HCT116 (cell line): Measurements from ENCODE around the gene TAGLN3. TPM values are rescaled to one million over a fixed set of nuclear protein-coding genes. Genes with fewer than 3 reads are reported as not detected.

Experiments
- ATAC-seq: fragments of 200-7000 bp; cut with Tn5 transposase; 2 replicates; pipeline ENCODE4 v1.9.1; 2020; ENCODE audit warnings: mild to moderate bottlenecking, moderate library complexity
- BruUV-seq: library from RNA; stranded (reverse); fragments of 400-500 nt; replicated peaks from 2 replicates; lab custom pipeline; 2021; lab: Mats Ljungman, UMichigan
- CTCF ChIA-PET: fragments of 300-600 bp; sonication (Branson Sonifier 250); formaldehyde crosslinking; loops from one replicate; lab custom pipeline; 2021; ENCODE audit warnings: antibody characterized with exemption; lab: Charles Lee
- POLR2A ChIA-PET: fragments of 300-600, 350-600 bp; sonication (Branson Sonifier 250); formaldehyde crosslinking; loops from one replicate; lab custom pipeline; 2021; ENCODE audit warnings: antibody characterized with exemption; lab: Charles Lee
- RAD21 ChIA-PET, 2 experiments: fragments of 300-600 bp; sonication (Branson Sonifier 250); formaldehyde crosslinking; loops; one replicate each; lab custom pipeline; 2023; ENCODE audit warnings: low total read pairs in 2 of 2; ENCODE audit not compliant: uncharacterized antibody in 2 of 2, unreplicated experiment in 2 of 2, low non-redundant PET in 1 of 2; lab: Charles Lee
- DNase-seq: peaks from one replicate; pipeline ENCODE4 v3.0.0-alpha.2; 2010; ENCODE audit warnings: low read depth, low spot score
- H2AFZ ChIP-seq: fragments of 200-600 bp; shearing (Covaris generic), sonication (generic); 2 replicates; pipeline ENCODE4 v1.6.1; 2017; ENCODE audit warnings: low read depth, mixed run types, mixed read lengths, antibody characterized with exemption, low read length; ENCODE audit not compliant: poor library complexity, severe bottlenecking
- H3K27ac ChIP-seq: 2 replicates; pipeline ENCODE4 v1.5.1; 2012; ENCODE audit warnings: low read depth, low read length
- H3K27me3 ChIP-seq: fragments of 200-600 bp; sonication (generic); 2 replicates; pipeline ENCODE4 v1.6.1; 2016; ENCODE audit warnings: mixed run types, low read length, mixed read lengths; ENCODE audit not compliant: insufficient read depth
- H3K36me3 ChIP-seq, 2 experiments: fragments of 200-500 bp in 1 of 2; fragments of 200-600 bp in 1 of 2; sonication (Bioruptor generic) in 1 of 2; sonication (generic) in 1 of 2; 2 replicates each; pipeline versions ENCODE4 v1.5.1 to v1.6.1; 2014 to 2016; ENCODE audit warnings: low read length in 2 of 2, inconsistent platforms in 1 of 2, mixed read lengths in 1 of 2, mixed run types in 1 of 2; ENCODE audit not compliant: insufficient read depth in 2 of 2, control insufficient read depth in 1 of 2
- H3K4me1 ChIP-seq, 2 experiments: fragments of 200-600 bp in 1 of 2; sonication (generic) in 1 of 2; 2 replicates each; pipeline versions ENCODE4 v1.5.1 to v1.6.1; 2012 to 2017; ENCODE audit warnings: low read length in 2 of 2, inconsistent platforms in 1 of 2, mild to moderate bottlenecking in 1 of 2, mixed read lengths in 1 of 2, mixed run types in 1 of 2, moderate library complexity in 1 of 2; ENCODE audit not compliant: insufficient read depth in 2 of 2, control insufficient read depth in 1 of 2
- H3K4me2 ChIP-seq: fragments of 200-600 bp; sonication (generic); 2 replicates; pipeline ENCODE4 v1.6.1; 2017; ENCODE audit warnings: mixed run types, low read length, mixed read lengths
- H3K4me3 ChIP-seq, 2 experiments: fragments of 200-600 bp in 1 of 2; sonication (generic) in 1 of 2; replicated peaks in 1 of 2; 2 replicates each; pipeline ENCODE4 v1.5.1; 2011 to 2016; ENCODE audit warnings: low read length in 2 of 2, control low read depth in 1 of 2, low read depth in 1 of 2, mild to moderate bottlenecking in 1 of 2, mixed read lengths in 1 of 2, mixed run types in 1 of 2
- H3K79me2 ChIP-seq: fragments of 200-600 bp; sonication (generic); 2 replicates; pipeline ENCODE4 v1.6.1; 2017; ENCODE audit warnings: mild to moderate bottlenecking, mixed run types, low read length, moderate library complexity, mixed read lengths; ENCODE audit not compliant: insufficient read depth
- H3K9ac ChIP-seq: fragments of 200-600 bp; sonication (generic); 2 replicates; pipeline ENCODE4 v1.6.1; 2016; ENCODE audit warnings: low read length, mixed read lengths
- H3K9me2 ChIP-seq: fragments of 200-600 bp; sonication (generic), shearing (Covaris generic); 2 replicates; pipeline ENCODE4 v1.6.1; 2017; ENCODE audit warnings: mixed run types, mild to moderate bottlenecking, moderate library complexity; ENCODE audit not compliant: insufficient read depth
- H3K9me3 ChIP-seq, 2 experiments: fragments of 200-500 bp in 1 of 2; fragments of 200-600 bp in 1 of 2; sonication (Bioruptor generic) in 1 of 2; sonication (generic) in 1 of 2; 2 replicates each; pipeline ENCODE4 v1.6.1; 2014 to 2017; ENCODE audit warnings: low read length in 2 of 2, mixed read lengths in 2 of 2, inconsistent platforms in 1 of 2, low read depth in 1 of 2, mild to moderate bottlenecking in 1 of 2, mixed run types in 1 of 2, moderate library complexity in 1 of 2; ENCODE audit not compliant: control insufficient read depth in 1 of 2, insufficient read depth in 1 of 2
- H4K20me1 ChIP-seq: fragments of 200-600 bp; sonication (generic), shearing (Covaris generic); 2 replicates; pipeline ENCODE4 v1.6.1; 2017; ENCODE audit warnings: mixed run types, mild to moderate bottlenecking, moderate library complexity; ENCODE audit not compliant: insufficient read depth
- CEBPB ChIP-seq: IDR thresholded peaks from 2 replicates; pipeline ENCODE4 v1.6.1; 2012; ENCODE audit warnings: low read depth
- ELF1 ChIP-seq: IDR thresholded peaks from 2 replicates; pipeline ENCODE4 v1.6.1; 2012; ENCODE audit warnings: low read depth, borderline replicate concordance
- POLR2A ChIP-seq: IDR thresholded peaks from 2 replicates; pipeline ENCODE4 v1.7.0; 2011; ENCODE audit warnings: borderline replicate concordance; ENCODE audit not compliant: insufficient read depth, insufficient read length; ENCODE audit errors: extremely low read depth
- POLR2AphosphoS5 ChIP-seq: IDR thresholded peaks from 2 replicates; pipeline ENCODE4 v1.6.1; 2011; ENCODE audit warnings: mild to moderate bottlenecking, low read depth, low read length, moderate library complexity
- RAD21 ChIP-seq: IDR thresholded peaks from 2 replicates; pipeline ENCODE4 v1.6.1; 2012; ENCODE audit warnings: low read depth, mild to moderate bottlenecking
- SIN3A ChIP-seq: IDR thresholded peaks from 2 replicates; pipeline ENCODE4 v1.6.1; 2012; ENCODE audit warnings: low read depth
- SP1 ChIP-seq: IDR thresholded peaks from 2 replicates; pipeline ENCODE4 v1.6.1; 2012; ENCODE audit warnings: low read depth
- YY1 ChIP-seq: IDR thresholded peaks from 2 replicates; pipeline ENCODE4 v1.6.1; 2011; ENCODE audit warnings: low read length, low read depth, moderate library complexity, mild to moderate bottlenecking; ENCODE audit not compliant: insufficient replicate concordance; ENCODE audit errors: extremely low read depth
- intact Hi-C: fragments of 100-400 bp; cut with micrococcal nuclease; formaldehyde crosslinking; loops from 2 replicates; pipeline ENCODE4 v1.10.0; 2022
- total RNA-seq: library from RNA; stranded (reverse); gene quantifications from one replicate; pipeline ENCODE4 v1.2.1, GENCODE V29; 2021; ENCODE audit not compliant: unreplicated experiment
- TF ChIP-seq, protein P1 (sequence below), 3 experiments: fragments of 200-600 bp in 1 of 3; sonication (generic) in 1 of 3; IDR thresholded peaks in 2 of 3; conservative IDR thresholded peaks in 1 of 3; 2 replicates each; pipeline ENCODE4 v1.5.1; 2012 to 2017; ENCODE audit warnings: low read depth in 2 of 3, low read length in 2 of 3, antibody characterized with exemption in 1 of 3, borderline replicate concordance in 1 of 3, control low read depth in 1 of 3, mild to moderate bottlenecking in 1 of 3, mixed read lengths in 1 of 3, mixed run types in 1 of 3, moderate library complexity in 1 of 3; ENCODE audit not compliant: insufficient read depth in 1 of 3

TAGLN3 gene
- total RNA-seq, 1 experiment from 2014 or later: 0.64 TPM

- TF ChIP-seq POLR2AphosphoS5 (no peak), ELF1 (no peak), YY1 (no peak), CEBPB (no peak), SIN3A (no peak), POLR2A (no peak), SP1 (no peak), RAD21 (no peak)
- TF ChIP-seq, protein P1, sequence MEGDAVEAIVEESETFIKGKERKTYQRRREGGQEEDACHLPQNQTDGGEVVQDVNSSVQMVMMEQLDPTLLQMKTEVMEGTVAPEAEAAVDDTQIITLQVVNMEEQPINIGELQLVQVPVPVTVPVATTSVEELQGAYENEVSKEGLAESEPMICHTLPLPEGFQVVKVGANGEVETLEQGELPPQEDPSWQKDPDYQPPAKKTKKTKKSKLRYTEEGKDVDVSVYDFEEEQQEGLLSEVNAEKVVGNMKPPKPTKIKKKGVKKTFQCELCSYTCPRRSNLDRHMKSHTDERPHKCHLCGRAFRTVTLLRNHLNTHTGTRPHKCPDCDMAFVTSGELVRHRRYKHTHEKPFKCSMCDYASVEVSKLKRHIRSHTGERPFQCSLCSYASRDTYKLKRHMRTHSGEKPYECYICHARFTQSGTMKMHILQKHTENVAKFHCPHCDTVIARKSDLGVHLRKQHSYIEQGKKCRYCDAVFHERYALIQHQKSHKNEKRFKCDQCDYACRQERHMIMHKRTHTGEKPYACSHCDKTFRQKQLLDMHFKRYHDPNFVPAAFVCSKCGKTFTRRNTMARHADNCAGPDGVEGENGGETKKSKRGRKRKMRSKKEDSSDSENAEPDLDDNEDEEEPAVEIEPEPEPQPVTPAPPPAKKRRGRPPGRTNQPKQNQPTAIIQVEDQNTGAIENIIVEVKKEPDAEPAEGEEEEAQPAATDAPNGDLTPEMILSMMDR (IDR thresholded peaks at IDR 0.05 in 2 of 3, conservative IDR thresholded peaks at IDR 0.05 in 1 of 3; ENCODE audit: borderline replicate concordance in 1 of 3, insufficient read depth in 1 of 3, low read depth in 2 of 3, low read length in 2 of 3): no peak
- H3K4me3 ChIP-seq: no peak overlapping the region
- DNase-seq: no peak
- H3K27ac ChIP-seq: no peak overlapping the region
- no TSS peak for BruUV-seq
- ATAC-seq: no peak
- intact Hi-C loops: no loop called here
- no peaks in the 10 kb centered on the region for H3K27me3 ChIP-seq
- H3K9me3 ChIP-seq: no peaks in the 10 kb centered on the region
- H3K4me1 ChIP-seq: peaks cover 0 to 14% of the 10 kb centered on the region in 2 experiments; a peak in 2 of 4 replicates
- no peaks in the 10 kb centered on the region for H4K20me1 ChIP-seq
- ChIA-PET RAD21 (interaction anchor here (1.3 to 2.1 kb wide), 9 partner anchors 23 to 342 kb away, joined by 3 to 10 read pairs (median 6); partner anchors contain the start of gene ABHD10 (in 1 of the 2)), CTCF (interaction anchor here (0.6 to 5.1 kb wide), 24 partner anchors 9 to 435 kb away, joined by 3 to 109 read pairs (median 8); partner anchors contain the start of genes ABHD10 and TAGLN3), POLR2A (interaction anchor here (0.7 to 2.1 kb wide), 5 partner anchors 13 to 34 kb away, joined by 3 to 31 read pairs (median 4); partner anchors contain the start of gene ABHD10)
- H3K9me2 ChIP-seq: no peaks in the 10 kb centered on the region
- no peaks in the 10 kb centered on the region; a peak in 1 of 4 replicates for H3K36me3 ChIP-seq
- H2AFZ ChIP-seq: no peak overlapping the region
- H3K79me2 ChIP-seq: no peaks in the 10 kb centered on the region
- no peak overlapping the region for H3K4me2 ChIP-seq
- H3K9ac ChIP-seq: no peak overlapping the region
These were observed 13.7 kb downstream of the TAGLN3 start for GRCh38 chr3:112012205-112012992.
